A673 (cell line): Measurements from ENCODE around the gene P2RX2. TPM values are rescaled to one million over a fixed set of nuclear protein-coding genes. Genes with fewer than 3 reads are reported as not detected.

ENCODE experiments used
- BruUV-seq: library from RNA; stranded (reverse); fragments of 400-500 nt; replicated peaks from 2 replicates; lab custom pipeline; 2021; lab: Mats Ljungman, UMichigan
- CTCF ChIA-PET: fragments of 300-600 bp; sonication (Branson Sonifier 250); formaldehyde crosslinking; loops from one replicate; lab custom pipeline; 2022; ENCODE audit warnings: antibody characterized with exemption; lab: Charles Lee
- POLR2A ChIA-PET: fragments of 300-600 bp; sonication (Branson Sonifier 250); formaldehyde crosslinking; loops from one replicate; lab custom pipeline; 2022; ENCODE audit warnings: antibody characterized with exemption; ENCODE audit not compliant: low non-redundant PET; lab: Charles Lee
- DNase-seq: peaks from one replicate; pipeline ENCODE4 v3.0.0-alpha.2; 2015; ENCODE audit warnings: low spot score
- H3K27ac ChIP-seq: fragments of 200-600 bp; sonication (generic); 2 replicates; pipeline ENCODE4 v1.5.1; 2016; ENCODE audit warnings: mixed run types, low read depth, mild to moderate bottlenecking, mixed read lengths, antibody characterized with exemption, low read length; ENCODE audit not compliant: poor library complexity, severe bottlenecking
- H3K27me3 ChIP-seq: fragments of 200-600 bp; sonication (generic); replicated peaks from 2 replicates; pipeline ENCODE4 v1.6.1; 2017; ENCODE audit warnings: mixed run types, low read depth, mild to moderate bottlenecking, mixed read lengths, antibody characterized with exemption, low read length; ENCODE audit not compliant: insufficient read depth, poor library complexity
- H3K36me3 ChIP-seq: fragments of 200-600 bp; sonication (generic); 2 replicates; pipeline ENCODE4 v1.6.1; 2016; ENCODE audit warnings: mixed run types, mild to moderate bottlenecking, mixed read lengths, antibody characterized with exemption, low read length; ENCODE audit not compliant: insufficient read depth, poor library complexity, severe bottlenecking
- H3K4me1 ChIP-seq: fragments of 200-600 bp; sonication (generic); 2 replicates; pipeline ENCODE4 v1.6.1; 2017; ENCODE audit warnings: mixed run types, mild to moderate bottlenecking, mixed read lengths, antibody characterized with exemption, low read length; ENCODE audit not compliant: insufficient read depth, poor library complexity, severe bottlenecking
- H3K4me3 ChIP-seq: fragments of 200-600 bp; sonication (generic); 2 replicates; pipeline ENCODE4 v1.5.1; 2016; ENCODE audit warnings: low read depth, mixed run types, mild to moderate bottlenecking, mixed read lengths, low read length; ENCODE audit not compliant: poor library complexity, severe bottlenecking
- H3K9me3 ChIP-seq: fragments of 200-600 bp; sonication (generic); 2 replicates; pipeline ENCODE4 v1.6.1; 2016; ENCODE audit warnings: mixed run types, low read depth, mild to moderate bottlenecking, mixed read lengths, antibody characterized with exemption, low read length; ENCODE audit not compliant: poor library complexity, severe bottlenecking
- EZH2 ChIP-seq: fragments of 200-600 bp; sonication (generic); IDR thresholded peaks from 2 replicates; pipeline ENCODE4 v1.6.1; 2017; ENCODE audit warnings: borderline replicate concordance, low read depth, mild to moderate bottlenecking, mixed read lengths, antibody characterized with exemption, low read length; ENCODE audit not compliant: poor library complexity, severe bottlenecking
- intact Hi-C: fragments of 100-400 bp; cut with micrococcal nuclease; formaldehyde crosslinking; loops from one replicate; pipeline ENCODE4 v1.10.0; 2022; ENCODE audit not compliant: unreplicated experiment
- total RNA-seq: library from RNA; stranded (reverse); gene quantifications from 2 replicates; pipeline ENCODE4 v1.2.3, GENCODE V29; 2021
- TF ChIP-seq, protein P1 (sequence below): fragments of 300-800, 200-600 bp; sonication (generic); conservative IDR thresholded peaks from 2 replicates; pipeline ENCODE4 v1.5.1; 2017; ENCODE audit warnings: low read depth, mild to moderate bottlenecking, antibody characterized with exemption, low read length, moderate library complexity, mixed read lengths

Gene P2RX2
- total RNA-seq, 1 experiment from 2014 or later: not detected

- POLR2A ChIA-PET: no interaction called here
- Histone ChIP-seq H3K36me3 (peaks cover 34% of the 10 kb centered on the region), H3K4me1 (no peaks in the 10 kb centered on the region), H3K4me3 (no peak overlapping the region), H3K27ac (no peak overlapping the region), H3K27me3 (no peaks in the 10 kb centered on the region), H3K9me3 (no peaks in the 10 kb centered on the region)
- TF ChIP-seq EZH2: no peak
- TF ChIP-seq, protein P1, sequence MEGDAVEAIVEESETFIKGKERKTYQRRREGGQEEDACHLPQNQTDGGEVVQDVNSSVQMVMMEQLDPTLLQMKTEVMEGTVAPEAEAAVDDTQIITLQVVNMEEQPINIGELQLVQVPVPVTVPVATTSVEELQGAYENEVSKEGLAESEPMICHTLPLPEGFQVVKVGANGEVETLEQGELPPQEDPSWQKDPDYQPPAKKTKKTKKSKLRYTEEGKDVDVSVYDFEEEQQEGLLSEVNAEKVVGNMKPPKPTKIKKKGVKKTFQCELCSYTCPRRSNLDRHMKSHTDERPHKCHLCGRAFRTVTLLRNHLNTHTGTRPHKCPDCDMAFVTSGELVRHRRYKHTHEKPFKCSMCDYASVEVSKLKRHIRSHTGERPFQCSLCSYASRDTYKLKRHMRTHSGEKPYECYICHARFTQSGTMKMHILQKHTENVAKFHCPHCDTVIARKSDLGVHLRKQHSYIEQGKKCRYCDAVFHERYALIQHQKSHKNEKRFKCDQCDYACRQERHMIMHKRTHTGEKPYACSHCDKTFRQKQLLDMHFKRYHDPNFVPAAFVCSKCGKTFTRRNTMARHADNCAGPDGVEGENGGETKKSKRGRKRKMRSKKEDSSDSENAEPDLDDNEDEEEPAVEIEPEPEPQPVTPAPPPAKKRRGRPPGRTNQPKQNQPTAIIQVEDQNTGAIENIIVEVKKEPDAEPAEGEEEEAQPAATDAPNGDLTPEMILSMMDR: no peak
- intact Hi-C loops: no loop called here
- BruUV-seq: no TSS peak
- DNase-seq: no peak
- CTCF ChIA-PET: interaction anchor here (1.0 kb wide), 1 partner anchor 154 kb away, joined by 3 read pairs; no protein-coding TSS in a partner anchor
Measured at GRCh38 chr12:132569856-132570480, 48.6 kb upstream of the P2RX2 start.

DNA sequence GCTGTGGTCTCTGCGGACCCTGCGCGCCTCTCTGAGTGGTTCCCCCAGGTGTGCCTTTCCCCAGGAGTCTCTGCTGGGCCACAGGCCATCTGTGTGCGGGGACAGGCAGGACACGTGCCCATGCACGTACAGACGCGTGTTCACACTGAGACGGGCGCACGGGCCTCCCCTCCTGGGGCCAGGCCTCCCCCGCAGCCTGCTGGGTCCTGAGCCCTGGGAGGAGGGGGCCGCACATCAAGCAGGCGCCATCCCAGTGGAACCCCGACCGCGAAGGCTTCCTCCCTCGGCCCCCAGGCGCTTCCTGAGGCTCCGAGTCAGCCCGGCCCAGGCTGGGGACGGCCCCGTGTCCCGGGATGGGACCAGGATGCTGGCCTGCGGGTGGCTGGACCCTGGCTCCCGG lies 47.9 kb upstream of the P2RX2 start:
- H3K36me3 ChIP-seq: peaks cover 32% of the 10 kb centered on the region
- no TSS peak for BruUV-seq

DNA sequence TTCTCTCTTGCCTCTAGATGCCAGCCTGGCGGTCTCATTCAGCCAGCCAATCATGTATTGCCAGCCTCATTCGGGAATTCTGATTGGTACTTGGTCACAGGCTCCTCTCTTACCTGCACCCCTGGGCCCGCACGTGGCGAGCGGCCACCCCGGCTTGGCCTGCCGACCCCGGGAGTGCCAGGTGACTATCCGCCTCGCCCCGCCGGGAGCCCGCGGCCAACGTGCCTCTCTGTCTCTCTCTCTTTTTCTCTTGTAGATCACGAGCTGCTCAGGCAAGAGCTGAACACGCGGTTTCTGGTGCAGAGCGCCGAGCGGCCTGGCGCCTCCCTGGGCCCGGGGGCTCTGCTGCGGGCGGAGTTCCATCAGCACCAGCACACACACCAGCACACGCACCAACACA lies 47.5 kb upstream of the P2RX2 start:
- H3K27ac ChIP-seq: no peak overlapping the region
- H3K9me3 ChIP-seq: no peaks in the 10 kb centered on the region
- no TSS peak for BruUV-seq
- no peak overlapping the region for H3K4me3 ChIP-seq
- ChIA-PET CTCF (no interaction called here), POLR2A (no interaction called here)
- TF ChIP-seq, protein P1: no peak
- no peak for TF ChIP-seq EZH2
- no peaks in the 10 kb centered on the region for H3K27me3 ChIP-seq
- H3K36me3 ChIP-seq: peaks cover 33% of the 10 kb centered on the region
- no peak for DNase-seq
- intact Hi-C loops: no loop called here
- H3K4me1 ChIP-seq: no peaks in the 10 kb centered on the region

More for the DNA sequence above, 47.9 kb upstream of the P2RX2 start:
- intact Hi-C loops: no loop called here
- no peak for DNase-seq
- ChIA-PET POLR2A (no interaction called here), CTCF (no interaction called here)
- no peak overlapping the region for H3K27ac ChIP-seq
- no peak overlapping the region for H3K4me3 ChIP-seq
- H3K27me3 ChIP-seq: no peaks in the 10 kb centered on the region
- no peaks in the 10 kb centered on the region for H3K9me3 ChIP-seq
- no peaks in the 10 kb centered on the region for H3K4me1 ChIP-seq
- no peak for TF ChIP-seq EZH2
- TF ChIP-seq, protein P1: no peak
